H1 (cell line): ENCODE results near the gene RAD23A.

Source experiments
- BCL11A ChIP-seq, 2 experiments: IDR thresholded peaks; one replicate each; pipeline ENCODE4 v1.6.1; 2011; ENCODE audit warnings: low read depth in 2 of 2, low read length in 2 of 2, mild to moderate bottlenecking in 2 of 2
- CTCF ChIP-seq, 3 experiments: IDR thresholded peaks; 1 replicate in 2 of 3; 2 replicates in 1 of 3; pipeline versions ENCODE4 v1.5.1 to v1.6.1; 2011; ENCODE audit warnings: low read length in 3 of 3, mild to moderate bottlenecking in 3 of 3, inconsistent platforms in 2 of 3, low read depth in 1 of 3, moderate library complexity in 1 of 3; ENCODE audit not compliant: insufficient read depth in 1 of 3; ENCODE audit errors: control extremely low read depth in 1 of 3
- E2F6 ChIP-seq: IDR thresholded peaks from 2 replicates; pipeline ENCODE4 v1.6.1; 2012; ENCODE audit warnings: inconsistent platforms
- POLR2A ChIP-seq, 2 experiments: IDR thresholded peaks; 1 replicate in 1 of 2; 2 replicates in 1 of 2; pipeline ENCODE4 v1.6.1; 2011; ENCODE audit warnings: low read depth in 2 of 2, low read length in 2 of 2, mild to moderate bottlenecking in 2 of 2; ENCODE audit errors: control extremely low read depth in 1 of 2
- RAD21 ChIP-seq, 2 experiments: IDR thresholded peaks in 1 of 2; conservative IDR thresholded peaks in 1 of 2; 2 replicates each; pipeline ENCODE4 v1.6.1; 2011; ENCODE audit warnings: low read depth in 2 of 2, low read length in 2 of 2, improper control_type of control experiment in 1 of 2, inconsistent platforms in 1 of 2, mild to moderate bottlenecking in 1 of 2, moderate library complexity in 1 of 2
- RFX5 ChIP-seq: IDR thresholded peaks from 2 replicates; pipeline ENCODE4 v1.6.1; 2011; ENCODE audit warnings: low read depth, low read length, improper control_type of control experiment, borderline replicate concordance
- RNF2 ChIP-seq: fragments of 200-900, 300-1000 bp; sonication (generic); IDR thresholded peaks from 2 replicates; pipeline ENCODE4 v1.7.1; 2016; ENCODE audit warnings: borderline replicate concordance, low read depth, mild to moderate bottlenecking, antibody characterized with exemption, low read length; ENCODE audit not compliant: poor library complexity, severe bottlenecking; ENCODE audit errors: missing control alignments

GRCh38 chr19:12997179-12997966 lies 51.7 kb downstream of the RAD23A start:
- TF ChIP-seq RAD21 (IDR thresholded peaks at IDR 0.05 in 1 of 2, conservative IDR thresholded peaks at IDR 0.05 in 1 of 2; ENCODE audit: low read depth in 2 of 2, low read length in 2 of 2), result no peak
- TF ChIP-seq E2F6, result no peak
- no peak for TF ChIP-seq CTCF (IDR thresholded peaks at IDR 0.05; ENCODE audit: control extremely low read depth in 1 of 3, insufficient read depth in 1 of 3, low read depth in 1 of 3, low read length in 3 of 3)
- no peak for TF ChIP-seq POLR2A (IDR thresholded peaks at IDR 0.05; ENCODE audit: control extremely low read depth in 1 of 2, low read depth in 2 of 2, low read length in 2 of 2)
- TF ChIP-seq RFX5, result no peak
- TF ChIP-seq BCL11A (IDR thresholded peaks at IDR 0.05; ENCODE audit: low read depth in 2 of 2, low read length in 2 of 2), result no peak
- no peak for TF ChIP-seq RNF2
